NCI-H460 (cell line): ENCODE measurements around the gene PPM1H. TPM values are rescaled to one million over a fixed set of nuclear protein-coding genes. Genes with fewer than 3 reads are reported as not detected.
"Not testable (repeated sequence)": the region's sequence is repeated elsewhere in the genome, so short reads cannot be mapped to it uniquely, and the experiment has no call there.

Experiments
- DNase-seq: peaks from one replicate; pipeline ENCODE4 v3.0.0-alpha.2; 2016; ENCODE audit warnings: low read depth; ENCODE audit errors: extremely low read depth
- total RNA-seq: library from RNA; depleted of rRNA; stranded (reverse); fragments of >200 nt; shearing (Covaris generic); gene quantifications from 2 replicates; pipeline ENCODE4 v1.2.3, GENCODE V29; 2014

PPM1H gene
- total RNA-seq, 1 experiment from 2014 or later, result 5.2 TPM

DNA sequence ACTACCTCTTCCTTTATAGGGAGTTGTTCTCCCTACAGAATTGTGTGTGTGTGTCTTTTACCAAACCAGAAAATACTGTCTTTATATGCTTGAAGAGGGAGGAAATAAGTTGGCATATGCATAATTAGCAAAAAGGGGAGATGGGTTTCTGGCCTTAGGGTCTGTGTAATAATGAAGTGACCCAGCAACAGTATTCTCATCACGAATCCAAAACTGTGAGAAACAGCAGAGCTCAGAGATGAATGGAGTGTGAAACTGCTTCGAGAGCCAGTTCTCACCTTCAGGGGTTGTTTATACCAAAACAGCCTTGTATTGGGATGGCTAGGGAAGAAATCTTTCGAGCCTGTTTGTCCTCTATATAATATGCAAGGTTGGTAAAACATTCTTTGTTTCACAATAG, 240.8 kb downstream of the PPM1H start:
- no peak for DNase-seq

DNA sequence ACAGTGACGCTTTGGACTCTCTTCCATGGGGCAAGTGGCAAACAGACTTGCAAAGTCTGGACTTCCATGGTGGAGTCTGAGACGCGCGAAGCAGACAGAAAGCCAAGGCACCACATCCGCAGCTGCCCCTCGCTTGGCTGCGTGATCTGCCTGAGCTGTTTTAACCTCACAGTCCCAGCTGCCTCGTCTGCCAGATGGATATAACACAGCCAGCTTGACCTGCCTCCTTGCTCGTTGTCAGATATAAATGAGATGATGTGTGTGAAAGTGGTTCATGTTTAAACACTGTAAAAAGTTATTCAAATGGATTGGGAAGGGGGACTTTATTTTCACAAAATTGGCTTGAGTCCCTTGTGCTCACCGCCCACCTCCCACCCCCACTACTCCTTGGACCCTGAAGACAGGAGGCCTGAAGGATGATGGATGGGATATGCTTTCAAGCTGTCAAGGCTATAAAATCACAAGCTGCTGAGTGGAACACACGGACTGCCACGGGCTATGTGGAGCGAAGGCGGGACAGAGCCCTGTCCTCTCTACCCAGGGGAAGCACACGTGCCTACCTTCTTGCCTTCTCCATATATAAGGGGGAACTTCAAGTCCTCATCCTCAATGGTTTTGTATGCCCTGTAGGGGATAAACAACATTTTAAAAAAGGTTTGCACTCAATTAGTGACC, 241.4 kb downstream of the PPM1H start:
- no peak for DNase-seq

- no peak for DNase-seq
Measured at GRCh38 chr12:62692884-62693283, 242.1 kb downstream of the PPM1H start.

- no peak for DNase-seq
Measured at GRCh38 chr12:62691309-62691708, 243.6 kb downstream of the PPM1H start.

DNA sequence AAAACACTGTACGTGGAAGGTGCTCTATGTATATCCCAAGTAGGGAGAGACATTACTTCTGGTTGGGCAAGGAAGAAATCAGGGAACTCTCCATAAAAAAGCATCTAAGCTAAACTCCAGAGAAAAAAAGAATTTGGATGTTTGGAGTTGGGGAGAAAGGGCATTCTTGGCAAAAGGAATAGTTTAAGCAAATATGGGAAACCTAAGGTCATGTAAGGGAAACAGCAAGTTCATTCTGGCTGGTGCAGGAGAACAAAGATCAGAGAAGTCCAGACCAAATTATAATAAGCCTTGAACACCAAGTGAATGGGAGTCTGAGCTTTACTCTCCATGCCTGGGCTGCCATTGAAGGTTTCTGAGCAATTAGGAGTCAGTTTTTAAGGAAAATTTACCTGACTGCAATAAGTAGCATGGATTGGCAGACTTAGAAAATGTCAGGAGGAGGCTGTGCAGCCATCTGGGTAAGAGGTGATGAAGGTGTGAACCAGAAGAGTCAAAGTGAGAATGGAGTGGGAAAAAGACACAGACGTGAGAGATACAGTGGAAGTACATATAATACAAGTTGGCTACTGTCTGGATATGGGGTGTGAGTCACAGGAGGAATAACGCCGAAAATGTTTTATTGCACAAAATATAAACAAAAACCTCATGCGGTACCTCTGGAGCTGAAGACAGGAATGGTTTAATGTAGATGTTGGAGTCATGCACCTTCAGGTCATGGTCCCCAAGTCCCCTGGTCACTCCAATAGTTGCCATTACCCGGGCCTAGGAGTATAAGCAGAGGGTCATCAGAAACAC, 245.7 kb downstream of the PPM1H start:
- DNase-seq, result no peak

GRCh38 chr12:62686938-62687337, 248.0 kb downstream of the PPM1H start:
- DNase-seq, result no peak

GRCh38 chr12:62684570-62685295, 250.2 kb downstream of the PPM1H start:
- no peak for DNase-seq

GRCh38 chr12:62683776-62684569, 251.0 kb downstream of the PPM1H start:
- DNase-seq, result no peak

- DNase-seq, result no peak
Measured at GRCh38 chr12:62681306-62681705, 253.6 kb downstream of the PPM1H start.

DNA sequence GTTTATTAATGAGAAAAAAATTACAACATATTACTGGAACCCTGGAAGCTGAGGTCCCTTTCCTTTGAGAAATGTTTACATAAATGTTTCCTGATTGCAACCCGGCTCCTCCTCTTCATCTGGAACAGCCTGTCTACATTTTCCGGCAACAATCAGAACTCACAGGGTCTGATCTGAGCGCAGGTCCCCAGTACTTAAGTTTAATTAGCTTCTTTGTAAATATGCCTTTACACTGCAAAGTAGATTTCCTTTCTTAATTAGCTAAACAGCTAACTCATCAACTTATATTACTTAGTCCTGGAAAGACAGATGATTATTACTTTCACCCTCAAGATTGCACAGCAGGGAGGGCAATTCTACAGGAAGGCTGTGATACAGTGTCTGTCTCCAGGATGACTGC, 255.3 kb downstream of the PPM1H start:
- DNase-seq, result no peak

GRCh38 chr12:62677355-62677754, 257.6 kb downstream of the PPM1H start:
- DNase-seq, result no peak

DNA sequence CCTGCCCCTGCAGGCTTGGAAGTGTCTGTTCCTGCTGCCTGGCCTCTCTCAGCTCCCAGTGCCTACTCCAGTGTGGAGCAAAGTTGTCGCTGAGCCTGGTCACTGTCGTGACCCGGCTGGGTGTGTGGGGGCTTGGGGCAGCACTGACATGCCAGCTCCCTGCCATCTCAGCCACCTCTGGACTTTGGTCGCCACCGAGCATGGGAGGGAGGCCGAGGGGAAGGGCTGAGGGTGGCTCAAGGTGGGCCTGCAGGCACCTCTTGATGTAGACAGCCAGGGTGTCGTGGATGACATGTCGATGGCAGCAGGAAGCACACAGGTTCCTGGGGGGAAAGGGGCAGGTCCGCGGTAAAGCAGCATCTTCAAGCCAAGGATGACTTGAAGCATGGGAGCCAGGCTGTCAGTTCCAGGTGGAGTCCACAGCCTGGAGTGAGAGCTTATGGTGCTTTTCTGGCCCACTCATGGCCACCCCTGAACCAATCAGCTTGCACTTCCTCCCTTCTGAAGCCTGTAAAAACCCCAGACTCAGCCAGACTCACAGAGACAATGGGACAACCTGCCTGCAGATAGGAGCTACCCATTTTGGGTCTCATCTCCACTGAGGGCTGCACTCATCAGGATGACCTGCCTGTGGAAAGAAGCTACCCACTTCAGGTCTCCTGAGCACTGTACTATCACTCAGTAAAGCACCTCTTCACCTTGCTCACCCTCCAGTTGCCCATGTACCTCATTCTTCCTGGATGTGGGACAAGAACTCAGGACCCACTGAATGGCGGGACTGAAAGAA, 258.2 kb downstream of the PPM1H start:
- no peak for DNase-seq

- no peak for DNase-seq
Measured at GRCh38 chr12:62673028-62673815, 261.7 kb downstream of the PPM1H start.

DNA sequence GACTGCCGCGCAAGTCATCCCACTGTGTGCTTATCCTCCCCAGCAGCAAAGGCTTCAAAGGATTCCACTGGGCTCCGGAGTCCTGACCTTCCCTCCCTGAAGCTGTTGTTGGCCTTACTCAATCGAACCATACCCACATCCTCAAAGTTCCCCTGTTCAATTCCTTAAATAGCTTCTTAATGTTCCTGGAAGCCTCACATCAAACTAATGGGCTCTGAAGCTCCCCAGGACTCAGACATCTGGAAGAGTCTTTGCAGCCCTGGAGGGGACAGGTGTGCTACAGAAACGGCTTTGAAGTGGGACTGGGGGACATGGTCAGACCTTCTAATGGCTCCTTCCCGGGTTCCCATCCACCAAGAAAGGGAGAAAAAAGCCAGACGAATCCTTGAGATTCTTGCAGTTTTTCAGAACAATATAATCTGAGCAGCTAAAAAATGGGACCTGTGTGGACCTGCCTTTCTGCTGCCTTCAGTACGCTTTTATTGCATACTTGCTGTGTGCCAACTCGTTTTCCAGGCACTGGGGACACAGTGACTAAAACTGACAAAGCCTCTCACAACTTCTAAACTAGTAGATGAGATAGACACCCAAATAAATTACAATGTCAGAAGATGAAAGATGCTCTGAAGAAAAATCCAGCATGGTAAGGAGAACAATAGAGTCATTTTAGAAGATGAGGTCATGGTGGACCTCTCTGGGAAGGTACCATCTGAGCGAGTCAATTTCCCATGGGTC, 263.8 kb downstream of the PPM1H start:
- no peak for DNase-seq

DNA sequence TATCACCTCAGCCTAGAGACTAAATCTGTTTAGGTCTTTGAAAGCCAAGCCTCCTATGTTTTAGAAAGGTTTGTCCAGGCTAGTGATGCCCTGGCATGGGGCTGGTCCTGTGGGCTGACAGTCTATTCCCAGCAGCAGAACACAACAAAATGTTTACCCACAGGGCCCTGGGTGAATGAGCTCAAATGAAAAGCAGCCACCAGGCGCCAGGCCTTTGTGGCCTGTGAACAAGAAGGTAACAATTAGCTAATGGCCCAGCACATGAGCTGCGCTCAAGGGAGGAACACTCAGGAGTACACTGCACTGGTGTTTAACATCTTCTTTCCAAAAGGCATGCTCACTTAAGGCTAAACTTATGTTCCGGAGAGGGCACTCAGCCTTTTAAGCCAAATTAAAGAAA, 266.2 kb downstream of the PPM1H start:
- no peak for DNase-seq

GRCh38 chr12:62664951-62665350, 270.0 kb downstream of the PPM1H start:
- not testable (repeated sequence) for DNase-seq

GRCh38 chr12:62660756-62661155, 274.2 kb downstream of the PPM1H start:
- DNase-seq, result no peak

DNA sequence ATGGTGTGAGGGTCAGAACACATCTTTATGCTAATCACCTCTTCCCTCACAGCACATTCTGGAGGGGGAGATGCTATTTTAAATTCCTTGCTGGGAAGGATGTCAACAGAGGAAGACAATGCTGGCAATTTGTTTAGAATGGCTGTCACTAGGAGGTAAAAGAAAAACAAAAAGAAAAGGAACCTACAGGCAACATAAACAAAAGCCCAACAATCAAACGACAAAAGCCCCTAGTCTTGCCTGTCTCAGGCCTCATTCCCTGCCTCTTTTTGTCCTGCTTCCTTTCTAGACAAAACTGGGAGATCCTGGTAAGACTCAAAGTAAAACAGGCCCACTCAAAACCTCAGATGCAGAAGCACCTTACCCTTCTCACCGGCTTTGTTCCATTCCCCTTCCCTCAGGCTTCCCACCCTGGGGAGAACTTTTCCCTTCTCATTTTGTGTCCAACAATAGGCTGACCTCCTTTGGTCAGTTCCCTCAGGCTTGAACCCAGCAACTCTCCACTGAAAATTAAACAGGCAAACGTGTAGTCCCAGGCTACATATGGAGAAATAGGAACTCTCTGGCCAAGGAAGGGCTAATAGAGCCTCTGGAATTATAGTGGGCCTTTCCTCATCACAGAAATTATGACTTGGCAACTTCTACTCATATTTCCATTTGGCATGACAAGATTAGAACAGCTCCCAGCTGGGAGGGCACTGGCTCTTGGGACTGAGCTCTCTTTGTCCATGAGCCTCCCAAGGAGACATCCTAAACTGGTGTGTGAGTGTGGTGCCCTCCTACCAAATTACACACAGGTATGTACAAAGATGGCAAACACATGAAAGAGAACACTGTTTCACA, 275.3 kb downstream of the PPM1H start:
- DNase-seq, result no peak
